GM21737 (cell line): Measurements from ENCODE around the gene RAB29.
A peak's percentile ranks its signal among the peaks of the same experiment; 100 is the strongest.

Source experiments
- ATAC-seq: cut with Tn5 transposase; IDR thresholded peaks from one replicate; pipeline ENCODE4 v1.9.1; 2021; ENCODE audit warnings: mild to moderate bottlenecking, moderate library complexity; ENCODE audit not compliant: unreplicated experiment

Gene RAB29

DNA sequence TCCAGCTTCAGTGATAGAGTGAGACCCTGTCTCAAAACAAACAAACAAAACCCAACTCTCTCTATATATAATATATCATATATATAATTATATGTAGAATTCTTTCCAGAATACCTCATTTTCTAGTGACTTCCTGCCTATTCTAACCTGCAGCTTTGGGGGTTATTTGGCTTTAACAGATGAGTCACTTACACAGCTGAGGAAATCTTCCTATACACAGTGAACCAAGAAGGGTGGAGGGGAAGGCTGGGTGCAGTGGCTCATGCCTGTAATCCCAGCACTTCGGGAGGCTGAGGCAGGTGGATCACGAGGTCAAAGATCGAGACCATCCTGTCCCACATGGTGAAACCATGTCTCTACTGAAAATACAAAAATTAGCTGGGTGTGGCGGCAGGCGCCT lies 9.2 kb downstream of the RAB29 start:
- no peak for ATAC-seq

DNA sequence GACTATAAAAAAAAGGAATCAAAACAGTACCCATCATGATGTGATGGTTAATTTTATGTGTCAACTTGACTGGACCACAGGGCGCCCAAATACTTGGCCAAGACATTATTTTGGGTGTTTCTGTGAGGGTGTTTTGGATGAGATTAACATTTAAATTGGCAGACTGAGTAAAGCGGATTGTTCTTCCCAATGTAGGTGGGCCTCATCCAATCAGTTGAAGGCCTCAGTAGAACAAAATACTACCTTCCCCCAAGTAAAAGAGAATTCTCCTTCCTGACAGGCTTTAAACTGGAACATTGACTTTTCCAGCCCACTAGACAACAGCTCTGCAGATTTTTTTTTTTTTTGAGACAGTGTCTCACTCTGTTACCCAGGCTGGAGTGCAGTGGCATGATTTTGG lies 10.7 kb downstream of the RAB29 start:
- no peak for ATAC-seq

DNA sequence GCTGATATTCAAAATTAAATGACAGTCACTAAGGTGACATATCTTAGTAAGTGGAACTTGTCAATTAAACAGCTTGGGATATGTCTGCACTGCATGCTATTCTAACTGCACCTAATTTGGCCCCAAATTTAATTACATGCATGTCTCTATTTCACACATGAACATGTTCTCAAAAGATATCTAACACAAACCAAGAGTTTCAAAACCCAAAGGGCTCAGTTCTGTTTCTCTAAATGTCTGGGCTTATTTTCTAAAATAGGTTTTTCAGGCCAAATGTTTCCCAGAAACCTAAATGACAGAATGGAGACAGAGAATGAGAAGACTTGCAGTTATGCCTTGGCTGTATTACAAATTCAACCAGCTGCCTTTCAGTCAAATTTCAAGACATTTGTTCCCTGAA lies 11.3 kb downstream of the RAB29 start:
- ATAC-seq, result no peak

DNA sequence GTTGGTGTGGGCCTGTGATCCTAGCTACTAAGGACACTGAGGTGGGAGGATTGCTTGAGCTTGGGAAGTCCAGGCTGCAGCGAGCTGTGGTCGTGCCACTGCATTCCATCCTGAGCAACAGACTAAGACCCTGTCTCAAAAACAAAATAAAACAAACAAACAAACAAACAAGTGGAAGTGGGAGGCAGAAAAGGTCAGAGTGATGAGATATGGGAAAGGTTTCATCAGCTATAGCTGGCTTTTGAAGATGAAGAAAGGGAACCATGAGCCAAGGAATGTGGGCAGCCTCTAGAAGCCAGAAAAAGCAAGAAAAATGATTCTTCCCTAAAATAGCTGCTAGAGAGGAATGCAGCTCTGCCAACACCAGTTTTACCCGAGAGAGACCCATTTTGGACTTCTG lies 14.7 kb downstream of the RAB29 start:
- ATAC-seq, result no peak

- ATAC-seq, result no peak
Observed at GRCh38 chr1:205756552-205756951, 18.7 kb downstream of the RAB29 start.

GRCh38 chr1:205754857-205755256 lies 20.4 kb downstream of the RAB29 start:
- no peak for ATAC-seq

- ATAC-seq, result no peak
Observed at GRCh38 chr1:205751036-205751651, 24.1 kb downstream of the RAB29 start.

DNA sequence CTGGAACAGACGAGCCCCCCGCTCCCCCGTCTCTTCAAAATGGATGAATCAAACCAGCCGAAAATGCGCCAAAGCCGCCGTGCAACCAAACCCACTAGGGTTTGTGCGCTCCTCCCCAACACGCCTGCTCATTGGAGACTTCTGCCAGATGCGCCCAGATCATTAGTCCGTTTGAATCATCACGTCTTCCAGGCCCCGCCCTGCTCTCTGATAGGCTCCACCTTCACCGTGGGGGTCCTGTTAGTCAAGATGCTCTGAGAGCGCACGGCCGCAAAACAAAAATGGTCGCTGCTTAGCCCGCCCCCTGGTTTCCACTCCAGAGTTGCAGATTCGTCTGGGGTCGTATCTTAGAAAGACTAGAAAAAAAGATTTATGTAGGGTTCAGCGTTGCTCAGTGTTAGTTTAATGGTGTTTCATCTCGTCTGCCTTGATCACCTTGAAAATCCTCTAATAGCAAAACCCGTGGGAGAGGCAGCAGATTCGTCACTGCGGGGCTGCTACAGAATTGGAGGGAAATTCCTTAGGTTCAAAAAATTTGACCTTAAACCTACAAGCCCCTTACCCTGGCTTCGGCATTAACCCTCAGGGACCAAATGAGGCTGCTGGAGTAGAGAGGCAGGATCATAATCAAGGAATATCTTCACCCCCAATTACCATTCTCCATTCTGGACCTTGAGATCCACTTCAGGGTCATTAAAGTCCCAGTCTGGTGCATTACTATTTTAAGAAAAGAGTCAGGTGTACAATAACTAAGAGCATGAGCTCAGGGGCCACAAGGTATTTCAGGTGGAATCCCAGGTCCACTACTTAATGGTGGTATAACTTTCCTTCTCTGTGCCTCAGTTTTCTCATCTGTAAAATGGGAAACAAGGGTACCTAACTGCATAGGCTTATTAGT lies 24.9 kb downstream of the RAB29 start, which contains the start of gene NUCKS1:
Gene NUCKS1 (minus strand): TSS at position 45 of the 898 bp plus-strand sequence. CDS start 209 bp downstream, outside the sequence.
- peak; percentile 68 for ATAC-seq

DNA sequence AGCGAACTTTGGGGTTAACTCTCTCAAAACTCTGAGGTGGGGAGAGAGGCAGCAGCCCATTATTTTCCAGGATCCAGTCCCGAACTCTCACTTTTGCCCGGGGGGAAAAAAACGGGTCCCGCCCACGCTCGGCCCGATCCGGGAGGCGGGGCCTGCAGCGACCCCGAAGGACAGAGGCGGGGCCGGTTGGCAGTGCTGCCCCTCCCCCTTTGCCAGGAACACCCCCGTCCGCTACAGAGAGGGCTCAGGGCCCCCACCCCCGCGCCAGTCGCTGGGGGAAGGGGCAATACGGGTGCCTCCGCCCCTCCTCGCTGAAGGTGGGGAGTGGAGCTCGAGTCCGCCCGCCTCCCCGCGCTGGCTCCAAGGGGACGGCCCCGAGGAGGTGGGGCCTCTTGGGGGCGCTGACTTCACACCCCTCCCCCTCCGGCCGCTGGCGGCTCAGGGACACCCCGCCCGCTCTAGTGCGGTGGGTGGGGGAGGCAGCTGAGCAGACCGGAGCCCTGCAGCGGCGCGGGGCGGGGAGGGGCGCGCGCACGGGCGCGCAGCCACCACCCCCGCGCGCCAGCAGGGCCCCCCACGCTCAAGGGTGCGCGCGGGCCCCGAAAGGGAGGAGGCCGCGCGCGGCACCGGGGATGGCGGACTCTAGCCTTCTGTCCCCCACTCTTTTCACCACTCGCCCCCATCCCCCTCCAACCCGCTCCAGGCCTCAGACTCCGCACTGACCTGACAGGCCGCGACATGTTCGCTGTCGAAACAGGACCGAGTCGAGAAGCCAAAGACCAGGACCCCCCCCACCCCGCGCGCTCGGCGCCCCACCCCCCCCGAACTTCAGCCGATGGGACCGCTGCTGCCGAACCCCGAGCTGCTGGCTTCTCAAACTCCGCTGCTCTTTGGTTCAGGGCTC lies 25.8 kb downstream of the RAB29 start:
- peak; percentile 82 for ATAC-seq

DNA sequence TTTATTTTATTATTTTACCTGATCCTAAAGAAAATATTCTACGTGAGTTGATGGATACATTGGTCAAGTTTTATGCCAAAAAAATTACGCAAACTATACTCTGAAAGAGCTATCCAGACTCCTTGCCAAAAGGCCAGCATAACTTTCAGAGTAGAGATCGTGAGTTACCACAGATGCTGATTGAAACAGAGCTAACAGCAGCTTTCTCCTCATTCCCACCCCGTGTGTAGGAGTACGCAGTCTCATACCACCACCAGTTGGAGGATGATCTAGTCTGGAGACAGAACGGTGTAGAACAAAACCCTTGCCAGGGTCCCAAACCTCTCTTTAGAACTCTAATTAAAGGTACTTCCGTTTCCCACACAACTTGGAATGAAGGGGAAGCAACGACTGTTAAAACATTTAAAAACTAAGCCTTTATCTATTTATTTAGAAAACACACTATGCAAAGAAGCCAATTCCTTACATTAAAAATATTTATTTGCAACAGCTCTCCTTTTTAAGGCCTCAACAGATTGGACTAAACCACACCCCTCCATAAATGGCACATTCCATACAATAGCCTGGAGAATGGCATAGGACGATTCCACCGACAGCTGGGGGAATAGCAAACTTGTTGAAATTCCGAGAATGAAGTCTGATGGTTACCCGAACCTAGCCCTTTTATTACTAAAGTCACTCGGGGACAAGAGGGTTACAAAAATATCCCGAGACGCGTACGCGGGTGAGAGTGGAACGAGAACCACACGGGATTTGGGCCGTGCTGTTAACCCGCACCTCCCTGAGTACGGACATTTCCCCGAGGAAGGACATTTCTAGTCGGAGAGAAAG lies 26.7 kb downstream of the RAB29 start:
- ATAC-seq, result peak; percentile 8

GRCh38 chr1:205746757-205747412 lies 28.4 kb downstream of the RAB29 start:
- no peak for ATAC-seq

- no peak for ATAC-seq
Observed at GRCh38 chr1:205744403-205744802, 30.9 kb downstream of the RAB29 start.

GRCh38 chr1:205743977-205744376 lies 31.3 kb downstream of the RAB29 start:
- no peak for ATAC-seq

DNA sequence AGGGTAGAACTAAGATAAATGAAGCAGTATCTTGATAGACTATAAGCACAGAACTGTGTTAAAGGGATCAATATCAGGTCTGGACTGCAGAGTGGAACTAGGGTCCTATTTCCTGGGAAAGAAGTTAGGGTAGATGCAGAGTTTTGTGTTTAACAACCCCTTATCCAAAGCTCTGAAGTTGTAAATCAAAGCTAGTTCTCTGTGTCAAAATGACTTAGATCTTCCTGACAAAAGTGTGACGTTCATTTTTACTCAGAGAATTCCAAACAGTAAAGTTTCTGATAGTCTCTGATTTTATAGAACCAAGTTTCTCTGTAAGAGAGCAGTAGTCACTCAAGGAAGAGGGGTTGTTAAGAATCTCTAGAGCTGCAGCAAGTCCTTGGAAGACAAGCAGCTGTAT lies 33.6 kb downstream of the RAB29 start:
- no peak for ATAC-seq

- ATAC-seq, result no peak
Observed at GRCh38 chr1:205739348-205740160, 35.7 kb downstream of the RAB29 start.

- ATAC-seq, result no peak
Observed at GRCh38 chr1:205735218-205735617, 40.1 kb downstream of the RAB29 start.

DNA sequence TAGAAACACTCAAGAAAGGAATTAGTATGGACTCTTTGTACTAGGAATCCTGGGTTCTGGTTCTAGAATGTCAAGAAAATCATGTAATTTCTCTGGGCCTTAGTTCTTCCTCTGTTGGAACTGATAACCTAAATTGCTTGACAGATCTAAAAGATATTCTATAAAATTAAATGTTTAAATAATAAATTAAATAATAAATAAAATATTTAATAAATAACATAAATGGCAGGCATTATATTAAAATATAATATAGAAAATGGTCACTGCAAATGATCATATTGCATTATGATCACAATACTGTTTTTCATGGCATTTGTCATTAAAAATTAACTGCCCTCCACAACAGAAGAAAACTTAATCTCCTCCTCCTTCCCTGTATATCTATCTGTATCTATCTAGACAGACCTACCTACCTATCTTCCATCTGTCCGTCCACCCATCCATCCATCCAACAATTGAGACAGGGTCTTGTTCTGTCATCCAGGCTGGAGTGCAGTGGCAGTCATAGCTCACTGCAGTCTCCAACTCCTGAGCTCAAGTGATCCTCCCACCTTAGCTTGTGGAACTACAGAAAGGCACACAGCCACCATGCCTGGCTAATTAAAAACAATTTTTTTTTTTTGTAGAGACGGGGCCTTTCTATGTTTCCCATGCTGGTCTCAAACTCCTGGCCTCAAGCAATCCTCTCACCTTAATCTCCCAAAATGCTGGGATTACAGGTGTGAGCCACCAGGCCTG lies 41.7 kb downstream of the RAB29 start:
- ATAC-seq, result no peak

DNA sequence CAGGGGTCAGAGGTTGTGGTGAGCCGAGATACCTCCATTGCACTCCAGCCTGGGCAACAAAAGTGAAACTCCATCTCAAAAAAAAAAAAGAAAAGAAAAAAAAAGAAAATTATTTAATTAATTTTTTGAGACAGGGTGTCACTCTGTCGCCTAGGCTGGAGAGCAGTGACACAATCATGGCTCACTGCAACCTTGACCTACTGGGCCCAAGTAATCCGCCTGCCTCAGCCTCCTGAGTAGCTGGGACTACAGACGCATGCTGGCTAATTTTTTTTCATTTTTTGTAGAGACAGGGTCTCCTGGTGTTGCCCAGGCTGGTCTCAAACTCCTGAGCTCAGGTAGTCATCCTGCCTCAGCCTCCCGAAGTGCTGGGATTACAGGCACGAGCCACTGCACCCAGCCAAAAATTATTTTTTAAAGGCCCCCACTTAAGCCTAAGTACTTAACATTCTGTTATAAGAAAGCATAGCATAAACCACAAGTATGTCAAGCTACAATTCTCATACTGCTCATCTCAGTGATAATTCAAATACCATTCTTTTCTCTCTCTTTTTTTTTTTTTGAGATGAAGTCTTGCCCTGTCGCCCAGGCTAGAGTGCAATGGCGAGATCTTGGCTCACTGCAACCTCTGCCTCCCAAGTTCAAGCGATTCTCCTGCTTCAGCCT lies 45.2 kb downstream of the RAB29 start:
- no peak for ATAC-seq
